GM21717 (cell line): ENCODE data around the gene BRD3.
"Not testable (repeated sequence)": the region's sequence is repeated elsewhere in the genome, so short reads cannot be mapped to it uniquely, and the experiment has no call there.

Experiments
- ATAC-seq: cut with Tn5 transposase; IDR thresholded peaks from one replicate; pipeline ENCODE4 v1.9.1; 2021; ENCODE audit warnings: mild to moderate bottlenecking, moderate library complexity; ENCODE audit not compliant: unreplicated experiment

The BRD3 gene

DNA sequence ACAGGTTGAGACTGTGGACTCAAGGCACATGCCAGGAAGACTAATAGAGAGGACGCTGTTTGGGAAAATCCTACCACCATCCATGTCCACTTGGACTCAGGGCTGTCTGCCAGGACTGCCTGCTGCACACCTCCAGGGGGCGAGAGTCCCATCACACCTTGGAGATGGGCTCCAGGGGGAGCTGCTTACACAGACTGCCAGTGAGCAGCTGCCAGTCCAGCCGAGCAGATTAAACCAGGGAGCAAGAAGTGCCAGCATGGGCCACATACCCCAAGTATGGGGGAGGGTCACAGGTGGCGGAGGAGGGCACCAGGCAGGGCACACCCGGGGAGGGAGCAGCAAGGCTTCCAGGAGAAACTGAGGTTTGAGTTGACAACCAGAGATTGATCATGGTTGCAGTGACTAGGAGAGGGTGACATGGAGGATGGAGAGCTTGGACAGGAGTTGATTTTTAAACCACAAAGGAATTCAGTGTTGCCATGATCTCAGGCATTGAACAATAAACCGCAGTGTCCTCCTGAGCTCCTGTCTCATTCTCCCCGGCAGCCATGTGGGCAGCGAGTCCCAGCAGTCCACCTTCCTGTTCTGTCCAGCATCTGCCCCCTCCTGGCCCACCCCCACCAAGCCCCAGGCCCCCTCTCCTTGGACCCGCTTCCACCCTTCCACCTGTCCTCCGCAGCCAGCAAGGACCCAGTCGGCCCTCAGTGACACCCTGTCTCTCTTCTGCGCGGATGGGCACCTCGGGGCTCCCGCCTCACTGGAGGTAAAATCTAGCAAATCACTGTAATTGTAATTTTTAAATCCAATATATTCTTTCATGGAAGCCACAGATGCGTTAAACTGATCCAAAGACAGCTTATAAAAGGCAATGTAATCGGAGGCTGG, 72.6 kb downstream of the BRD3 start:
- no peak for ATAC-seq

GRCh38 chr9:133994353-133995011, 73.3 kb downstream of the BRD3 start:
- no peak for ATAC-seq

GRCh38 chr9:133993635-133994253, 74.1 kb downstream of the BRD3 start:
- no peak for ATAC-seq

DNA sequence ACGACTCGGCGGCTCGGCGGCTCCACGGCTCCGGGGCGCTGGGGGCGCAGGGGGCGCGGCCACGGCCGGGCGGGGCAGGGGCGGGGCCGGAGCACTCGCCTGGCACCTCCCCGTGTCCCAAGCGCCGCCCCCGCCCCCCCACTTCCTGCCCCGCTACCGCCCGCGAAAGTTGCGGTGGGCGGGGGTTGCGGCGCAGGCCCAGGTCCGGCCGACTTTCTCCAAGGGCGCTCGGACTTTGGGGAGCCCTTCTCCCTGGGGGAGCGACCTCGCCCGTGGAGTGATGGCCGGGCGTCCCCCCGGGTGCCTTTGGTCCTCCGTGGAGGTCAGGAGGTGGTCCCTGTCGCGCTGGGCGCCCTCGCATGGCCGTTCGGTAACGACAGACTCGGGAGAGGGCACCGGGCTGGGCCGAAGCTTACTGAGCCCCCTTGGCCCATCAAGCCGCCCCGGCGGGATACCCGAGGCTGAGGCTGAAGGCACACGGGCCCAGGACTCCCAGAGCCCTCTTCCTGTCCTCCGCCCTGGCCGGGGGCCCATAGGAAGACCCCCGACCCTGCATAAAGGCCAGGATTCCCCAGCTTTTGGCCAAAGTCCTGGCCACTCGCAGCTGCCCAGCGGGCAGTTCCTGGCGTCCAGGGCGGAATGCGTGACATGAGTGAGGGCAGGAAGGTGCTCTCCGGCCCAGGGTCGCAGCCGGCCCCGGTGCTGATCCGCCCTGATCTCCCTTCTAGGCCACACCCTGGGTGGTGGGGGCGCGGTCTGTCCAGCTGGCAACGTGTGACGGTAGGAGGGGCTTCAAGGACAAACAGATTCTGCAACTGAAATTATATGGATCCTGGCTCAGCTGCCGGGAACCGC, 74.8 kb downstream of the BRD3 start:
- ATAC-seq, result peak; percentile 44

DNA sequence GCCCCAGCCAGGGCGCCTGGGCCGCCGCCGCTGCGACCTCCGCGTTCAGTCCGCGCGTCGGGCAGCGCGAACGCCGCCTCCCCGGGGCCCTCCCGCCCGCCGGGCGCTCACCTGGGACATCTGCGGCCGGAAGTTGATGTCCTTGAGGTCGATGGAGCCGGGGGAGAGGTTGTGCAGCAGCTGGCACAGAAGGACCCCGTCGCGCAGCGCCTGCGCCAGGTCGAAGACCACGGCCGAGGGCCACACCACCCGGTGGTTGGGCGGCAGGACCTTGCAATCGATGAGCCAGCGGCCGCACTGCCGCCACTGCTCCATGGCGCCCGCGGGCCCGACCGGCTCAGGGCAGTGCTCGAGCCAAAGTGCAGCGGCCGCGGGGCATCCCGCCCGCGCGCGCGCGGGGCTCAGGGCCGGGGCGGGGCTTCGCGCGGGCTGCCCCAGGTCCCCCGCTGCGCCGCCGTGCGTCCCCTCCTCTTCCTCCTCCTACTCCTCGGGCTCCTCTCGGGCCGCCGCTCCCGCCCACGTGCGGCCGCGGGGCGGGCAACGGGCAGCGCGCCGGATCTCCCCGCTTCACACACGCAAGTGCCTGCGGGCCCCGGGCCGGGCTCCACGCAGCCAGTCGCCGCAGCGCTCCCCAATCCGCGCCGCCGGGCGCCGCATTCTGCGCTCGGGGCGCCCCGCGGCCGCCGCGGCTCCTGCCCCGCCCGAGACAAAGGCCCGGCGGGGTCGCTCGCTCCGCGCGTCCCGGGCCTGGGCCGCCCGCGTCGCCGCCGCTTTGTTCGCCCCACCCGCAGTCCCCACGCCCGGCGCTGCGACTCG, 75.7 kb downstream of the BRD3 start, which contains the start of gene VAV2:
Gene VAV2 (minus strand): TSS at position 361 of the 816 bp plus-strand sequence. CDS start 46 bp downstream, at position 315.
- ATAC-seq, result peak; percentile 45

DNA sequence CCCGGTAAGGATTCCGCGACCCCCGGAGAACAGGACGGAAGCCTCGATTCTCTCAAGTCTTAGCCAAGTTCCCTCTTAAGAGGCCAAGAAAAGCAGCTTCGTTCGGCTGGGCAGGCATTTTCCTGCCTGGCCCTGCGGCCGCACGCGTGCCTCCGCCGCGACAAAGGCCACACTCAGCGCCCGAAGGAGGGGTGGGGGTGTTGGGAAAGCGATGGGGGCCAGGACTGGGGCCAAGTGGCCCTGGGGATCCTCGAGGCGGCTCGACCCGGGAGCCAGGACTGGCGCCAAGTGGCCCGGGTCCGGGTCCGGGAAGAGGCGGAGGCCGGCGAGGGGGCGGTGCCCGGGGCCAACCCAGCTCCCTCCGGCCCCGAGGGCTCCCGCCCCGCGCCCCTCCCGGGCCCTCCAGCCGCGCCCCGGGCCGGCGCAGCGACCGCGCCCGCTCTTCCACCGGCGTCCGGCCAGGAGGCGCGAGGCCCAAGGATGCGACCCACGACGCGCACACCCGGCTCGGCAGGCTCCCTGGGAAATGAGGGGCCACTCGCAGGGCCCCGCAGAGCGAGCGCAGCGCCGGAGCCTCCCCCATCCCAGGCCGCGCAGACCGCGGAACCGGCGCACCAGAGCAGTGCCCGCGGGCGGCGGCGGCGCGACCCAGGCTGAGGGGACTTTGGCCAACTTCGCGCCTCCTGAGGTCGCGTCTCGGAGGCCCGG, 76.5 kb downstream of the BRD3 start:
- ATAC-seq, result no peak

DNA sequence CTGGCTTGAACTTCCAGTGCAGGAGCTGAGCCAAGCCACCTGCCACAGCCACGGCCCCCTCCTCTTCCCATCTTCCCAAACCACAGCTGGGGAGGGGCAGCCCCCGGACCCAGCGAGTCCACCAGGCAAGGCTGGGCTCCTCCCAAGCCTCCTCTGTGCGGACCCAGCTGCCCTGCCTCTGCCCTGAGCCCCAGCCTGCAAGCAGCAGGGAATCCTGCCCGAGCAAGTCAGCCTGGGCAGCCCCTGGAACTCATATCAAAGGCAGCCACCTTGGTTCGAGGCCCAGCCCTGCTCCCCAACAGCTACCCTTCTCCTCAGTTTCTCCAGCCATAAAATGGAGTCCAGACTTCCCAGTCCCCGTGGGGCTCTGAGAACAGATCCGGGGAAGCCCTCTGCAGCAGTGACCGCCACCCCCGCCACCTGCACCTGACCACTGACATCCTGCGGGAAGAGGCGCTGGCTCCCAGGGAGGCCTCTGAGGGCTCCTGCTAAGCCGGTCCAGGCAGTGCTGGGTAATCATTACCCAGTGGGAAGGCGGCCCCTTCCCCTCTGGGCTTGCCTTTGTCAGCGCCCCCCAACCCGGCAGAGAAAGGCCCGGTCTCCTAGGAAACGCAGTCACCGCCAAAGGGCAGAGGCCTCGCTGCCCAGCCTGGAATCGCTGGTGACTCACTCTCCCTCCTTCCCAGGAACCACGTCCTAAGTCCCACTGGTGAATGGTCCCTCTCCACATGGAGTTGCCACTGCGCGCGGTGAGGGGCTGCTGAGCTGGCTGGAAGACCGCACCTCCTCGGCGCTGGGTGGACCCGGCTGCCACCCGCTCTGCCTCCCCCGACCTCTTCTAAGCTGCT, 77.2 kb downstream of the BRD3 start:
- no peak for ATAC-seq

- no peak for ATAC-seq
Observed at GRCh38 chr9:133989625-133990365, 78.0 kb downstream of the BRD3 start.

- not testable (repeated sequence) for ATAC-seq
Observed at GRCh38 chr9:133988771-133989170, 79.1 kb downstream of the BRD3 start.

DNA sequence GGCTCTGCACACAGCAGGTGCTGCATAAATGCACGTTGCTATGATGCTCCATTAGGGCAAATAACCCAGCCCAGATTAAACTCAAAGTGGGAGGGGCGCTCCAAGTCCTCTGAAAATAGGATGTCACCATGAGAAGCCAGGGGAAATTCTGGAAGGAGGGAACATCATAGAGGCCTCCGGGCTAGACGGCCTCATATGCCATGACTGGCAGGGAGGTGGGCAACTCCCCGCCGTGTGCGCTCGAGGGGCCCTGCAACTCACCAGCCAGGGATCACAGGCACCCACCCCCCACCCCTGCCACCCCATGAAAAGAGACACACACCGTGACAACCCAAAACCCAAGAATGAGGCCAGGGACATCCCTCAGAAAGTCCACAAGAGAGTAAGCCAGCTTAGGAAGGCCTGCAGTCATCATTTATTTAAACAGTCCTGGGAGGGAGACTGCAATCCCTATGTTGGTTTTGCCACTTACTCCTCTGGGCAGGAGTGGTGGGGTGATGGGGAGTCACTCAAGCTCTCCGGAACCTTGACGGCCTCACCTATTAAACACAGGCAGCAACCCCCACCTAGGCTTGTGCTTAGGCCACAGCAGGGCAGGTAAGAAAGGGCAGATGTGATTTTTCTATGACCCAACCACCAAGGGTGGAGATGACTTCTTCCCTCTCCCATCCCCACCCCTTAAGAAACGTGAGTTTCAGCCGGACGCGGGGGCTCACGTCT, 79.7 kb downstream of the BRD3 start:
- ATAC-seq, result no peak

- ATAC-seq, result no peak
Observed at GRCh38 chr9:133987446-133987788, 80.4 kb downstream of the BRD3 start.

GRCh38 chr9:133986774-133987445, 80.9 kb downstream of the BRD3 start:
- ATAC-seq, result no peak

GRCh38 chr9:133986061-133986460, 81.8 kb downstream of the BRD3 start:
- ATAC-seq, result no peak

DNA sequence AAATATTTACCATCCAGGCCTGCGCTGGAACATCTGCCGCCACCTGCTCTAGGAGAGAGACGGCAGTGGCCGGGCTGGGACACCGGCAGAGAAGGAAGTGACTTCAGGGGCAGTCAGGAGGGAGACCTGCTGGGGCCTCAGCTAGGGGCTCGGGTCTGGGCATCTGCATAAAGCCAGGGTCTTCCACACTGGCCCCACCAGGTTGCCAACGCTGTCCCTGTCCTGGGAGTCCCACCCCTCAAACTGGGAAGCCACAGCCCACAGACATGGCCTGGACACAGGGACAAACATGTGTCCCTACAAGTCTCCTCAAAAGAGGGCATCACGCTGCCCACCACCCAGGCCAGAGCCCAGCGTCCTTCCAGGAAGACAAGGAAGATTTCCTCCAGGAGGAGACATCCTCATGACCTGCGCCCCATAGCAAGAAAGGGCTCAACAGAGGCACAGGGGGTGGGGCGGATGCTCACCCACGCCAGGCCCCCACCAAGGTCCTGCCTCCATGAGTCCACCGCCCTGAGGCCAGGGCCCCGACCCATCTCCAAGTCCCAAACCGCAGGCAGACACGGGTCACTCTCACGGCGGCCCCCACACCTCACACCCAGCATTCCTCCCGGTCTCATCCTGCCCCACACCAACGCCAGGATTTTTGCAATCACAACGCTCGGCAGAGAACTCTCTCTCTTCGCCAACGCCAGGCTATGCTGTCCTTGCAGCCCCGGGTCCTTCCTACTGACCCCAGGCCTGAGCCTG, 84.7 kb downstream of the BRD3 start:
- no peak for ATAC-seq

DNA sequence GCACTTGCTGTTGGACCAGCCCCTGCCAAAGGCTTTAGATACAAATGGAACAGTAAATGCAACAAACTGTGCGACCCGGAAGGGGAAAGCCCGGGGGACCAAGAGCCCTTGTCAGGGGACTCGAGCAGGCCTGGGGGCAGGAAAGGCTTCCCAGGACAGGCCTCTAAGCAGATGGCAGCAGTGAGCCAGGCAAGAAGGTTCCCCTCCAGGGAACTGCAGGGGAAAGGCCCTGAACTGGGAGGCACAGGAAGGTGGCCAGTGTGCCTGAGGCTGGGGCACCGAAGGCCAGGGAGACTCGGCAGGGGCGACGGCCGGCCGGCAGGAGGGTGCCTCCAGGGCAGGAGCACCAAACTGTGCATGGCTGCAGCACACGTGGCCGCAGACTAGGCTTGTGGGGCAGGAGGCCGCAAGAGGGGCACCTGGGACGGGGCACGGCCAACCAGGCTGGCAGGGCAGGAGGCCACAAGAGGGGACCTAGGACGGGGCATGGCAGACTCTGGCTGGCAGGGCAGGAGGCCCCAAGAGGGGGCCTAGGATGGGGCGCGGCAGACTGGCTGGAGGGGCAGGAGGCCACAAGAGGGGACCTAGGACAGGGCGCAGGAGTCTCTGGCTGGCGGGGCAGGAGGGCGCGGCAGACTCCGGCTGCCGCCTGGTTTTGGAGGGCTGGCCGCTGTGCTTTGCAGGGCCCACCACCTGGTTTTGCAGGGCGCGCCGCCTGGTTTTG, 85.7 kb downstream of the BRD3 start:
- ATAC-seq, result no peak
